ENCODE data around the gene LRIT2.

GRCh38 chr10:84270708-84271107 is 45.4 kb upstream of the LRIT2 start:
- TF ChIP-seq EZH2phosphoT487 (IDR thresholded peaks at IDR 0.05; ENCODE audit: low read depth) (no peak), CTCF (IDR thresholded peaks at IDR 0.05; ENCODE audit: low read depth, low read length) (no peak)

Measured in OCI-LY3 (cell line).